ENCODE measurements around the gene ZNHIT3. TPM values are rescaled to one million over a fixed set of nuclear protein-coding genes. Genes with fewer than 3 reads are reported as not detected.

The ZNHIT3 gene
- total and polyA plus RNA-seq, 10 of the 15 experiments (the other 5 are each of a cell fraction or from before 2014, with no cell fraction given) = 34.1 to 128 (median 55.6) TPM

DNA sequence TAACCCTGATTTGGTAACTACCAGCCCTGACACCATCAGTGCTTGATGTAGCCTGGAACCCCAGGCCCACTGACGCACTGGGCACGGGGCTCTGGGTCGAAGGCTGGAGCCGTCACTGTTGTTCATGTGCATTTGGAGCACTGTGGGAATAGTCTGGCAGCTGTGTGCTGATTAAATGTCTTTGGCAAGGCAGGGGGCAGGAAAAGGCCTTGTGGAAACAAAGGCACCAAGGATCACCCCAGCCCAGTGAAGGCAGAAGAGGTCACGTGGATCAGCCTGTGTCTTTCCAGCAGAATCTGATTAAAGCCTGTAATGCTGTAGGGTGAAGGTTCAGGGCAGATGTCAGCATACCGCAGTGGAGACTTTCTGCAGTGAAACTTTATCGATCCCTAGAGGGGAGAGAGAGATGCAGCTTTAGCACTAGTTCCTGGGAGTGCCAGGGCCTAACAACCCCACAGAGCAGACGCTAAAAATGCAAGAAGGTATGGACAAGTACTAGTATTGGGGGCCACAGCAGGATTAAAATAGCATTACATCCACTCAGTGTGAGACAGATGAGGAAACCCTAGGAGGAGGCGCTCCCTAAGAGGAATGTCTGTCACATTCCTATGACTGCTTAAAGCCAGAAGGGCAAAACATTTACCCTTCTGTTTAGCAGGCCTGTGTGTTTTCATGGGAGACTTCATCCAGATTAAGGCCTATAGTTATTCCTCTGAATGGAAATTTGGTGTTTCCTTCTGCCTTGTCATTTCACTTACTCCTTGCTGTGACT, 9.7 kb downstream of the ZNHIT3 start:
- DNase-seq (ENCODE audit: low read depth, low spot score) (no peak), ATAC-seq (no peak), FAIRE-seq (no peak)
- no peaks in the 10 kb centered on the region for H3K27me3 ChIP-seq (replicated peaks in 1 of 2; ENCODE audit: control insufficient read depth in 2 of 2, insufficient read depth in 2 of 2, low read length in 1 of 2)
- intact Hi-C loops (cut with micrococcal nuclease; ENCODE audit: unreplicated experiment) = no loop called here
- H3K4me2 ChIP-seq (ENCODE audit: control insufficient read depth, insufficient read depth) = no peak overlapping the region
- POLR2A ChIA-PET = interaction anchor here (0.7 kb wide), 1 partner anchor 10 kb away, joined by 3 read pairs; no protein-coding TSS in a partner anchor
- SMC1A ChIA-PET (ENCODE audit: uncharacterized antibody, unreplicated experiment) = no interaction called here
- no peaks in the 10 kb centered on the region for H3K79me2 ChIP-seq (ENCODE audit: control insufficient read depth, insufficient read depth, low read length)
- H2AFZ ChIP-seq (ENCODE audit: control insufficient read depth, low read depth, low read length) = no peak overlapping the region
- H3K9me3 ChIP-seq (replicated peaks; ENCODE audit: control insufficient read depth, insufficient read depth, low read length) = no peaks in the 10 kb centered on the region
- no peak overlapping the region for H3K9ac ChIP-seq (ENCODE audit: control insufficient read depth, insufficient read depth, low read length)
- CTCF ChIA-PET = no interaction called here
- H3K4me1 ChIP-seq (ENCODE audit: control insufficient read depth, insufficient read depth, low read length) = no peaks in the 10 kb centered on the region
- peaks cover 17 to 37% of the 10 kb centered on the region in 2 experiments for H3K36me3 ChIP-seq (ENCODE audit: control insufficient read depth in 2 of 2, insufficient read depth in 2 of 2, low read length in 1 of 2)
- RAD21 ChIA-PET (ENCODE audit: unreplicated experiment) = no interaction called here
- no peak overlapping the region for H3K27ac ChIP-seq (ENCODE audit: control insufficient read depth, insufficient read depth)
- H3K4me3 ChIP-seq = no peak overlapping the region
- in situ Hi-C loops (cut with MboI) = loop anchor here (25.0 kb wide), 1 partner anchor 359 kb away; no protein-coding TSS in a partner anchor
- H4K20me1 ChIP-seq (ENCODE audit: control insufficient read depth, insufficient read depth) = no peaks in the 10 kb centered on the region
- BruUV-seq (replicated peaks) = no TSS peak
- WGBS (ENCODE audit: insufficient coverage, insufficient replicate concordance, low lambda C conversion rate, missing lambda C conversion rate) = 97% methylated on average over 9 of the region's 9 CpGs
- no peak for TF ChIP-seq IKZF1 (conservative IDR thresholded peaks at IDR 0.05)
- no peak for TF ChIP-seq CREM (IDR thresholded peaks at IDR 0.05; ENCODE audit: low read depth)
- TF ChIP-seq SUPT20H (IDR thresholded peaks at IDR 0.05; ENCODE audit: borderline replicate concordance, control insufficient read depth, low read depth, low read length) = no peak
- TF ChIP-seq, protein P1, sequence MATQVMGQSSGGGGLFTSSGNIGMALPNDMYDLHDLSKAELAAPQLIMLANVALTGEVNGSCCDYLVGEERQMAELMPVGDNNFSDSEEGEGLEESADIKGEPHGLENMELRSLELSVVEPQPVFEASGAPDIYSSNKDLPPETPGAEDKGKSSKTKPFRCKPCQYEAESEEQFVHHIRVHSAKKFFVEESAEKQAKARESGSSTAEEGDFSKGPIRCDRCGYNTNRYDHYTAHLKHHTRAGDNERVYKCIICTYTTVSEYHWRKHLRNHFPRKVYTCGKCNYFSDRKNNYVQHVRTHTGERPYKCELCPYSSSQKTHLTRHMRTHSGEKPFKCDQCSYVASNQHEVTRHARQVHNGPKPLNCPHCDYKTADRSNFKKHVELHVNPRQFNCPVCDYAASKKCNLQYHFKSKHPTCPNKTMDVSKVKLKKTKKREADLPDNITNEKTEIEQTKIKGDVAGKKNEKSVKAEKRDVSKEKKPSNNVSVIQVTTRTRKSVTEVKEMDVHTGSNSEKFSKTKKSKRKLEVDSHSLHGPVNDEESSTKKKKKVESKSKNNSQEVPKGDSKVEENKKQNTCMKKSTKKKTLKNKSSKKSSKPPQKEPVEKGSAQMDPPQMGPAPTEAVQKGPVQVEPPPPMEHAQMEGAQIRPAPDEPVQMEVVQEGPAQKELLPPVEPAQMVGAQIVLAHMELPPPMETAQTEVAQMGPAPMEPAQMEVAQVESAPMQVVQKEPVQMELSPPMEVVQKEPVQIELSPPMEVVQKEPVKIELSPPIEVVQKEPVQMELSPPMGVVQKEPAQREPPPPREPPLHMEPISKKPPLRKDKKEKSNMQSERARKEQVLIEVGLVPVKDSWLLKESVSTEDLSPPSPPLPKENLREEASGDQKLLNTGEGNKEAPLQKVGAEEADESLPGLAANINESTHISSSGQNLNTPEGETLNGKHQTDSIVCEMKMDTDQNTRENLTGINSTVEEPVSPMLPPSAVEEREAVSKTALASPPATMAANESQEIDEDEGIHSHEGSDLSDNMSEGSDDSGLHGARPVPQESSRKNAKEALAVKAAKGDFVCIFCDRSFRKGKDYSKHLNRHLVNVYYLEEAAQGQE (IDR thresholded peaks at IDR 0.05; ENCODE audit: low read depth, low read length) = no peak
- no peak for TF ChIP-seq CREB1 (IDR thresholded peaks at IDR 0.05; ENCODE audit: low read depth)
- TF ChIP-seq JUND (IDR thresholded peaks at IDR 0.05; ENCODE audit: low read depth, low read length) = no peak
- TF ChIP-seq, protein P2, sequence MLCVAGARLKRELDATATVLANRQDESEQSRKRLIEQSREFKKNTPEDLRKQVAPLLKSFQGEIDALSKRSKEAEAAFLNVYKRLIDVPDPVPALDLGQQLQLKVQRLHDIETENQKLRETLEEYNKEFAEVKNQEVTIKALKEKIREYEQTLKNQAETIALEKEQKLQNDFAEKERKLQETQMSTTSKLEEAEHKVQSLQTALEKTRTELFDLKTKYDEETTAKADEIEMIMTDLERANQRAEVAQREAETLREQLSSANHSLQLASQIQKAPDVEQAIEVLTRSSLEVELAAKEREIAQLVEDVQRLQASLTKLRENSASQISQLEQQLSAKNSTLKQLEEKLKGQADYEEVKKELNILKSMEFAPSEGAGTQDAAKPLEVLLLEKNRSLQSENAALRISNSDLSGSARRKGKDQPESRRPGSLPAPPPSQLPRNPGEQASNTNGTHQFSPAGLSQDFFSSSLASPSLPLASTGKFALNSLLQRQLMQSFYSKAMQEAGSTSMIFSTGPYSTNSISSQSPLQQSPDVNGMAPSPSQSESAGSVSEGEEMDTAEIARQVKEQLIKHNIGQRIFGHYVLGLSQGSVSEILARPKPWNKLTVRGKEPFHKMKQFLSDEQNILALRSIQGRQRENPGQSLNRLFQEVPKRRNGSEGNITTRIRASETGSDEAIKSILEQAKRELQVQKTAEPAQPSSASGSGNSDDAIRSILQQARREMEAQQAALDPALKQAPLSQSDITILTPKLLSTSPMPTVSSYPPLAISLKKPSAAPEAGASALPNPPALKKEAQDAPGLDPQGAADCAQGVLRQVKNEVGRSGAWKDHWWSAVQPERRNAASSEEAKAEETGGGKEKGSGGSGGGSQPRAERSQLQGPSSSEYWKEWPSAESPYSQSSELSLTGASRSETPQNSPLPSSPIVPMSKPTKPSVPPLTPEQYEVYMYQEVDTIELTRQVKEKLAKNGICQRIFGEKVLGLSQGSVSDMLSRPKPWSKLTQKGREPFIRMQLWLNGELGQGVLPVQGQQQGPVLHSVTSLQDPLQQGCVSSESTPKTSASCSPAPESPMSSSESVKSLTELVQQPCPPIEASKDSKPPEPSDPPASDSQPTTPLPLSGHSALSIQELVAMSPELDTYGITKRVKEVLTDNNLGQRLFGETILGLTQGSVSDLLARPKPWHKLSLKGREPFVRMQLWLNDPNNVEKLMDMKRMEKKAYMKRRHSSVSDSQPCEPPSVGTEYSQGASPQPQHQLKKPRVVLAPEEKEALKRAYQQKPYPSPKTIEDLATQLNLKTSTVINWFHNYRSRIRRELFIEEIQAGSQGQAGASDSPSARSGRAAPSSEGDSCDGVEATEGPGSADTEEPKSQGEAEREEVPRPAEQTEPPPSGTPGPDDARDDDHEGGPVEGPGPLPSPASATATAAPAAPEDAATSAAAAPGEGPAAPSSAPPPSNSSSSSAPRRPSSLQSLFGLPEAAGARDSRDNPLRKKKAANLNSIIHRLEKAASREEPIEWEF (IDR thresholded peaks at IDR 0.05; ENCODE audit: insufficient replicate concordance, low read depth, low read length) = no peak
- TF ChIP-seq NBN (IDR thresholded peaks at IDR 0.05) = no peak
- TF ChIP-seq BMI1 (IDR thresholded peaks at IDR 0.05; ENCODE audit: borderline replicate concordance) = no peak
- no peak for TF ChIP-seq PAX8 (IDR thresholded peaks at IDR 0.05)
- no peak for TF ChIP-seq ZNF217 (IDR thresholded peaks at IDR 0.05)
- TF ChIP-seq ZNF274 (IDR thresholded peaks at IDR 0.05; ENCODE audit: insufficient read depth, insufficient read length) = no peak
- no peak for TF ChIP-seq KAT2A (conservative IDR thresholded peaks at IDR 0.05; ENCODE audit: control insufficient read depth, low read depth, low read length)
- TF ChIP-seq, protein P3, sequence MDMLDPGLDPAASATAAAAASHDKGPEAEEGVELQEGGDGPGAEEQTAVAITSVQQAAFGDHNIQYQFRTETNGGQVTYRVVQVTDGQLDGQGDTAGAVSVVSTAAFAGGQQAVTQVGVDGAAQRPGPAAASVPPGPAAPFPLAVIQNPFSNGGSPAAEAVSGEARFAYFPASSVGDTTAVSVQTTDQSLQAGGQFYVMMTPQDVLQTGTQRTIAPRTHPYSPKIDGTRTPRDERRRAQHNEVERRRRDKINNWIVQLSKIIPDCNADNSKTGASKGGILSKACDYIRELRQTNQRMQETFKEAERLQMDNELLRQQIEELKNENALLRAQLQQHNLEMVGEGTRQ (IDR thresholded peaks at IDR 0.05; ENCODE audit: borderline replicate concordance, low read depth, low read length) = no peak
- TF ChIP-seq CEBPB (IDR thresholded peaks at IDR 0.05; ENCODE audit: borderline replicate concordance in 1 of 2, low read depth in 2 of 2, low read length in 2 of 2) = no peak
